ENCODE measurements around the gene ARHGEF40.

The ARHGEF40 gene

DNA sequence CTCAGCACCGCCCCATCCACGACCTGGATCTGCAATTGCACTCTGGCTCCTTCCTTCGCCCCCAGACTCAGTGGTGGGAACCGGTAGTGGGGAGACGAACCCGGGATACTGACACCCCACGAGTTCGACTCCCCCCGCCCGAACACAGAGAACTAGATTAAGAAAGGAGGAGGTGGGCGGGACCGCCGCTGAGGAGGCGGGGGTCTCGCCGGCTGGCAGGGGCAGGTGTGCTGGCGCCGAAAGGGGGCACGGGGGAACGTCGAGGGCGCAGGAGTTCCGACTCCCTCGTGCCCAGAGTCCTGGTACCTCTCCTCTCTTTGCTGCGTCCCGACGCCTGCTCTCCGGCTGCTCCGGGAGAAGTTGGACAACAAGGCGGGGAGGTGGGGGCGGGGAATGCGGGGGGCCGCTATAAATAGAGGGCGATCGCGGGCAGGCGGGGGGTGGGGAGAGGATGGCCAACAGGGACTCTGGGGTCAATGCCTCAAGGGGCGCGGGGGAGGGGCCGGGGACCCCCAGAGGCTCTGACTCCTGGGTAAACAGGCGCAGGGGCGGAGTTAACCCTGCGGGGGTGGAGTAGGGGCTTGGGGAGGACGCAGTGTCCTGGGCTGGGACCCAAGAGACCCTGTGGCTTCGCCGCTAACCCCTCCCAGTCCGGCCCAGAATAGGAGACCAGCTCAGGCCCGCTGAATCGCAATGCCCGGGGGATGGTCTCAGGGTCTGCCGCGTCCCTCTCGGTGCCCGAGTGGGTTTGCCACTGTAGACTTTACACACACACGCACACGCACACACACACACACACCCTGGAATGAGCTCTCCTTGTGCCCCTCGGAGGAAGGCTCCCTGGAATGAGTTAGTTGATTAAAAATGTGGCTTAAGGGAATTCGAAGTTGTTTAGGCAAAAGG lies 44.5 kb upstream of the ARHGEF40 start:
- peak overlapping the region; percentile 84 for H3K9ac ChIP-seq (ENCODE audit: low read depth, low read length, poor library complexity, severe bottlenecking)
- H3K27me3 ChIP-seq (ENCODE audit: insufficient read depth, low read length, poor library complexity, severe bottlenecking): no peaks in the 10 kb centered on the region
- H3K4me1 ChIP-seq (ENCODE audit: insufficient read depth, low read length, poor library complexity, severe bottlenecking): peaks cover 11% of the 10 kb centered on the region
- no peaks in the 10 kb centered on the region for H3K36me3 ChIP-seq (ENCODE audit: insufficient read depth, low read length)
- H3K79me2 ChIP-seq (ENCODE audit: insufficient read depth, low read length): 0 out of 2 replicates have a peak, but pooled peaks cover 5% of the 10 kb centered on the region
- H4K20me1 ChIP-seq (ENCODE audit: insufficient read depth, low read length, poor library complexity, severe bottlenecking): no peaks in the 10 kb centered on the region
- H3K4me3 ChIP-seq (ENCODE audit: low read length, poor library complexity, severe bottlenecking): peak overlapping the region; percentile 88
- no peaks in the 10 kb centered on the region for H3K9me2 ChIP-seq (replicated peaks; ENCODE audit: low read depth, low read length)
- TF ChIP-seq, protein P1, sequence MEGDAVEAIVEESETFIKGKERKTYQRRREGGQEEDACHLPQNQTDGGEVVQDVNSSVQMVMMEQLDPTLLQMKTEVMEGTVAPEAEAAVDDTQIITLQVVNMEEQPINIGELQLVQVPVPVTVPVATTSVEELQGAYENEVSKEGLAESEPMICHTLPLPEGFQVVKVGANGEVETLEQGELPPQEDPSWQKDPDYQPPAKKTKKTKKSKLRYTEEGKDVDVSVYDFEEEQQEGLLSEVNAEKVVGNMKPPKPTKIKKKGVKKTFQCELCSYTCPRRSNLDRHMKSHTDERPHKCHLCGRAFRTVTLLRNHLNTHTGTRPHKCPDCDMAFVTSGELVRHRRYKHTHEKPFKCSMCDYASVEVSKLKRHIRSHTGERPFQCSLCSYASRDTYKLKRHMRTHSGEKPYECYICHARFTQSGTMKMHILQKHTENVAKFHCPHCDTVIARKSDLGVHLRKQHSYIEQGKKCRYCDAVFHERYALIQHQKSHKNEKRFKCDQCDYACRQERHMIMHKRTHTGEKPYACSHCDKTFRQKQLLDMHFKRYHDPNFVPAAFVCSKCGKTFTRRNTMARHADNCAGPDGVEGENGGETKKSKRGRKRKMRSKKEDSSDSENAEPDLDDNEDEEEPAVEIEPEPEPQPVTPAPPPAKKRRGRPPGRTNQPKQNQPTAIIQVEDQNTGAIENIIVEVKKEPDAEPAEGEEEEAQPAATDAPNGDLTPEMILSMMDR (conservative IDR thresholded peaks at IDR 0.05; ENCODE audit: low read length): no peak
- no peak for TF ChIP-seq EZH2phosphoT487 (IDR thresholded peaks at IDR 0.05; ENCODE audit: borderline replicate concordance)
- H2AFZ ChIP-seq (ENCODE audit: low read length): peak overlapping the region; percentile 87
- H3F3A ChIP-seq (ENCODE audit: low read depth): no peaks in the 10 kb centered on the region
- H3K9me3 ChIP-seq (ENCODE audit: insufficient read depth, low read depth, low read length): no peaks in the 10 kb centered on the region
- H3K4me2 ChIP-seq (ENCODE audit: low read depth, low read length, poor library complexity, severe bottlenecking): peak overlapping the region; percentile 89

DNA sequence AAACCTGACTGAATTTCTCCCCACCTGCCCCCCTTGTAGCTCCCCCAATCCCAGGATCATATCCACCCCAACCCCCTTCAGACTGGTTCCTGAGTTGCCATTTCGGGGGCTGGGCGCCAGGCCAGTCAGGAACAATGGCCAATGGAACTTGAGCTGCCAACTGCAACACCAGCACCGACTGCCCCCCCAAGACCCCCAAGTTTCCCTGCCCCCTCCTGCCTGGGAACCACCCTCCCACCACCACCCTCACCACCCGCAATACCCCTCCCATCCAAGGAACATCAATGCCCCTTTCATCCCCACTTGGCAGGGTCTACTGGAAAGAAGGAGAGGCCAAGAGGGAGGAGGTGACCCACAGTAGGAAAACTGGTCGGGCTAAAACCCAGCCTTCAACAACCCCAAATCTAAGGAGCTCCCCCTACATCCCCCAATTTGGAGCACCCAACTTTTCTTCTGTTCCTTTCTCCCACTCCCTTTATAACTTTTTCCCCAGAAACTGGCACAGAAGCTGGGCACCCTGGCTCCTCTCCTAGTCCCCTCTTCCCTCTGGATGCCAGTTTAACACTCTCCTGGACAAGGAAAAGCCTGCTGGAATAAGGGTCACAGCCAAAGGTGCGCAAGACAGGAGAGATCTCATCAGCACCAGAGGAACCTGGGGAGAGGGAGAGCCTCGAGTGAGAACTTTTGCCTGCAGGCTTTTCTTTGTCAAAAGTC lies 43.7 kb upstream of the ARHGEF40 start:
- H3K4me2 ChIP-seq (ENCODE audit: low read depth, low read length, poor library complexity, severe bottlenecking): no peak overlapping the region
- no peak overlapping the region for H2AFZ ChIP-seq (ENCODE audit: low read length)
- TF ChIP-seq, protein P1 (conservative IDR thresholded peaks at IDR 0.05; ENCODE audit: low read length): no peak
- no peak for TF ChIP-seq EZH2phosphoT487 (IDR thresholded peaks at IDR 0.05; ENCODE audit: borderline replicate concordance)
- H3K27me3 ChIP-seq (ENCODE audit: insufficient read depth, low read length, poor library complexity, severe bottlenecking): no peaks in the 10 kb centered on the region
- H3K4me1 ChIP-seq (ENCODE audit: insufficient read depth, low read length, poor library complexity, severe bottlenecking): peaks cover 11% of the 10 kb centered on the region
- 0 out of 2 replicates have a peak, but pooled peaks cover 5% of the 10 kb centered on the region for H3K79me2 ChIP-seq (ENCODE audit: insufficient read depth, low read length)
- H3K9ac ChIP-seq (ENCODE audit: low read depth, low read length, poor library complexity, severe bottlenecking): no peak overlapping the region
- no peaks in the 10 kb centered on the region for H4K20me1 ChIP-seq (ENCODE audit: insufficient read depth, low read length, poor library complexity, severe bottlenecking)
- no peaks in the 10 kb centered on the region for H3K9me3 ChIP-seq (ENCODE audit: insufficient read depth, low read depth, low read length)
- H3K9me2 ChIP-seq (replicated peaks; ENCODE audit: low read depth, low read length): no peaks in the 10 kb centered on the region
- no peak overlapping the region for H3K4me3 ChIP-seq (ENCODE audit: low read length, poor library complexity, severe bottlenecking)
- no peaks in the 10 kb centered on the region for H3F3A ChIP-seq (ENCODE audit: low read depth)
- no peaks in the 10 kb centered on the region for H3K36me3 ChIP-seq (ENCODE audit: insufficient read depth, low read length)

DNA sequence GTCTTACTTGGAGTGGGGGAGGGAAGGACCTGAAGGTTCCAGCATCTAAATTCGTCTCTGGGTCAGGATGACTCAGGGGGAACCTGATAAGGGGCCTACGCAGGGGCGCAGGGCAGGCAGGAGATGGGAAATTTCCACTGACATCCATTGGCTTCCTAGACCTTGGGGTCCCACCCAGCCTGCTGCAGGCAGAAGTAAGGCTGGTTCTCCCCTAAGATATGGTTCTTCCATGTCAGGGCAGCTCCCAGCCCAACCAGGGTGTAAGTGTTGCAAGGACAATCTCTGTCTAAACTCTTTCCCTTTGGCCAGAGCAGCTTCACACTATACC lies 43.2 kb upstream of the ARHGEF40 start:
- Histone ChIP-seq H3K9ac (ENCODE audit: low read depth, low read length, poor library complexity, severe bottlenecking) (no peak overlapping the region), H4K20me1 (ENCODE audit: insufficient read depth, low read length, poor library complexity, severe bottlenecking) (no peaks in the 10 kb centered on the region), H3K4me1 (ENCODE audit: insufficient read depth, low read length, poor library complexity, severe bottlenecking) (peaks cover 11% of the 10 kb centered on the region), H3K79me2 (ENCODE audit: insufficient read depth, low read length) (0 out of 2 replicates have a peak, but pooled peaks cover 5% of the 10 kb centered on the region), H3K4me3 (ENCODE audit: low read length, poor library complexity, severe bottlenecking) (no peak overlapping the region), H3K27me3 (ENCODE audit: insufficient read depth, low read length, poor library complexity, severe bottlenecking) (no peaks in the 10 kb centered on the region), H3K9me3 (ENCODE audit: insufficient read depth, low read depth, low read length) (no peaks in the 10 kb centered on the region), H3F3A (ENCODE audit: low read depth) (no peaks in the 10 kb centered on the region), H3K9me2 (replicated peaks; ENCODE audit: low read depth, low read length) (no peaks in the 10 kb centered on the region), H3K36me3 (ENCODE audit: insufficient read depth, low read length) (no peaks in the 10 kb centered on the region), H2AFZ (ENCODE audit: low read length) (no peak overlapping the region), H3K4me2 (ENCODE audit: low read depth, low read length, poor library complexity, severe bottlenecking) (no peak overlapping the region)
- TF ChIP-seq EZH2phosphoT487 (IDR thresholded peaks at IDR 0.05; ENCODE audit: borderline replicate concordance): no peak
- TF ChIP-seq, protein P1 (conservative IDR thresholded peaks at IDR 0.05; ENCODE audit: low read length): no peak
